Keratinocyte (primary cell): ENCODE measurements around the gene SIRT7. TPM values are rescaled to one million over a fixed set of nuclear protein-coding genes. Genes with fewer than 3 reads are reported as not detected.

Source experiments
- DNase-seq: peaks from one replicate; pipeline ENCODE4 v3.0.0-alpha.2; 2011; ENCODE audit warnings: low read depth, missing footprints, low spot score
- FAIRE-seq: peaks from 2 replicates; lab custom pipeline; 2011; peaks lifted over from hg19 to GRCh38; lab: Jason Lieb, UNC
- H2AFZ ChIP-seq: 2 replicates; pipeline ENCODE4 v1.6.0; 2012; ENCODE audit warnings: low read length, control low read depth, inconsistent platforms; ENCODE audit not compliant: control insufficient read depth
- H3K27ac ChIP-seq: 2 replicates; pipeline ENCODE4 v1.5.1; 2011; ENCODE audit warnings: low read length; ENCODE audit not compliant: control insufficient read depth, insufficient read depth
- H3K27me3 ChIP-seq: 3 replicates; pipeline ENCODE4 v1.6.0; 2011; ENCODE audit warnings: low read length; ENCODE audit not compliant: control insufficient read depth, insufficient read depth; ENCODE audit errors: extremely low read depth
- H3K36me3 ChIP-seq, 2 experiments: 2 replicates in 1 of 2; 3 replicates in 1 of 2; pipeline ENCODE4 v1.5.1; 2011; ENCODE audit warnings: low read length in 2 of 2, mild to moderate bottlenecking in 1 of 2; ENCODE audit not compliant: control insufficient read depth in 2 of 2, insufficient read depth in 2 of 2; ENCODE audit errors: extremely low read depth in 1 of 2
- H3K4me1 ChIP-seq: 3 replicates; pipeline ENCODE4 v1.5.1; 2011; ENCODE audit warnings: low read length; ENCODE audit not compliant: control insufficient read depth, insufficient read depth; ENCODE audit errors: extremely low read depth
- H3K4me2 ChIP-seq: 3 replicates; pipeline ENCODE4 v1.6.0; 2011; ENCODE audit warnings: low read depth, low read length; ENCODE audit not compliant: control insufficient read depth, insufficient read depth; ENCODE audit errors: extremely low read depth
- H3K4me3 ChIP-seq, 3 experiments: fragments of 200-600 bp in 1 of 3; sonication (generic) in 1 of 3; 2 replicates in 2 of 3; 3 replicates in 1 of 3; pipeline ENCODE4 v1.5.1; 2011 to 2016; ENCODE audit warnings: low read length in 3 of 3, mild to moderate bottlenecking in 3 of 3, control low read depth in 2 of 3, inconsistent platforms in 1 of 3, low read depth in 1 of 3, mixed read lengths in 1 of 3, mixed run types in 1 of 3, moderate library complexity in 1 of 3; ENCODE audit not compliant: control insufficient read depth in 2 of 3, insufficient read depth in 2 of 3; ENCODE audit errors: extremely low read depth in 1 of 3
- H3K79me2 ChIP-seq: 2 replicates; pipeline ENCODE4 v1.6.0; 2012; ENCODE audit warnings: low read length; ENCODE audit not compliant: control insufficient read depth, insufficient read depth
- H3K9ac ChIP-seq: 3 replicates; pipeline ENCODE4 v1.6.0; 2011; ENCODE audit warnings: low read length; ENCODE audit not compliant: control insufficient read depth, insufficient read depth; ENCODE audit errors: extremely low read depth
- H3K9me1 ChIP-seq: 3 replicates; pipeline ENCODE4 v1.6.0; 2011; ENCODE audit warnings: low read length; ENCODE audit not compliant: control insufficient read depth, insufficient read depth; ENCODE audit errors: extremely low read depth
- H3K9me3 ChIP-seq: 2 replicates; pipeline ENCODE4 v1.5.1; 2012; ENCODE audit warnings: low read depth, low read length; ENCODE audit not compliant: control insufficient read depth
- H4K20me1 ChIP-seq: 3 replicates; pipeline ENCODE4 v1.6.0; 2011; ENCODE audit warnings: low read length; ENCODE audit not compliant: control insufficient read depth, insufficient read depth; ENCODE audit errors: extremely low read depth
- CTCF ChIP-seq, 3 experiments: IDR thresholded peaks in 1 of 3; conservative IDR thresholded peaks in 1 of 3; optimal IDR thresholded peaks in 1 of 3; 2 replicates in 2 of 3; 3 replicates in 1 of 3; pipeline versions ENCODE3 to v1.5.1; 2011; ENCODE audit warnings: low read length in 3 of 3, mild to moderate bottlenecking in 3 of 3, moderate library complexity in 2 of 3, control low read depth in 1 of 3, inconsistent platforms in 1 of 3; ENCODE audit not compliant: insufficient read depth in 2 of 3; ENCODE audit errors: extremely low read depth in 1 of 3
- EZH2 ChIP-seq: IDR thresholded peaks from one replicate; pipeline ENCODE4 v1.6.1; 2012; ENCODE audit warnings: inconsistent platforms, mild to moderate bottlenecking, low read length, moderate library complexity
- dilution Hi-C: fragments of 300-500 bp; cut with MboI; formaldehyde crosslinking; loops from one replicate; pipeline ENCODE4 v1.7.0; 2020; ENCODE audit warnings: low sequenced_read_pairs; ENCODE audit not compliant: extremely low pct_ligation_motif_present
- polyA plus RNA-seq, 5 experiments: library from polyadenylated mRNA; depleted of rRNA in 3 of 5; stranded (reverse) in 3 of 5; stranded (forward) in 1 of 5; unstranded in 1 of 5; fragments of >200 nt; gene quantifications; 1 replicate in 1 of 5; 2 replicates in 3 of 5; 3 replicates in 1 of 5; pipeline versions ENCODE4 v1.2.1 to v1.2.3, GENCODE V29; 2011 to 2012; ENCODE audit warnings: missing spikeins in 2 of 5, low read depth in 1 of 5, low replicate concordance in 1 of 5

SIRT7 gene
- polyA plus RNA-seq, 1 donor (not counting 4 experiments of a cell fraction or from before 2014, with no cell fraction given), result 6.9 TPM

DNA sequence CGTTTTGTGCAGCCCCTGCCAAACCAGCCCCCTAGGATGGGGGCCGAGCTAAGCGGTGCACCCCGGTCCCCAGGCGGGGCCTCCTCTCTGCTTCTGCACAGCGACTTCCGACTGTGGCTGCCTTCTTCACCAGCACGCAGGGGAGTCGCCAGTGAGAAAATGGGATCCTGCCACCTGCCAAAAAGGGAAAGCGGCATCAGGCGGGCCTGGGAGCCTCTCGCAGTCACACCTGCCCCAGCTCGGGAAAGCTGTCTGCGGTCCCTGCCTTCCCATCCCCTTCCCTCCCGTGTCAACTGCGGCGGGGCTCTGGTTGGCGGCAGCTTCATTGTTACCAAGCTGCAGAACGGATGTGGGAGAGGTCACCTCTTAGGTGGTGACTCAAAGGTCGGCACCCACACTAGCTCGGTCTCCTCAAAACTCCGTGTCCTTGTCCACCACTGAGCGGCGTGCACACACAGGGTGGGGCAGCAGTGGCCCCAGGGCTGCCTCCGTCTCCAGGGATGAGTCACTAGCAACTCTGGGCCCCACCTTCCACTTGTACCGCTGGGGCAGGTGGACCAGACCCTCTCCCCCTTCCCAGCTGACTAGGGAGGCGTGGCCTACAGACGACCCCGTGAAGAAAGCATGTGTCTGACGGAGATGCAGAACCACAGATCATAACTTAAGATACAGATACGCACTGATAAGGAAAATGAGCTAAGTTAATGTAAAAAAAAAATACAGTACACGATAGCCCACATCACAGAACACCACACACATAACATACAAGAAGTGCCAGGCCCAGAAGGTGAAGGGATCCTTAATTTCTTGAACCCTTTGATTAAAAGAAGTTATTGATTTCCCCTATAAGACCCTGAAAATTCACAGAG is 5.3 kb downstream of the SIRT7 start:
- H3K79me2 ChIP-seq, result peaks cover 34% of the 10 kb centered on the region
- no peaks in the 10 kb centered on the region for H3K27me3 ChIP-seq
- DNase-seq (peak; percentile 91), FAIRE-seq (no peak)
- H3K4me2 ChIP-seq, result peak overlapping the region; percentile 28
- H3K4me1 ChIP-seq, result peaks cover 36% of the 10 kb centered on the region
- H2AFZ ChIP-seq, result no peak overlapping the region
- TF ChIP-seq EZH2, result no peak
- TF ChIP-seq CTCF (optimal IDR thresholded peaks at IDR 0.05 in 1 of 3, IDR thresholded peaks at IDR 0.05 in 1 of 3, conservative IDR thresholded peaks at IDR 0.05 in 1 of 3; ENCODE audit: extremely low read depth in 1 of 3, insufficient read depth in 2 of 3, low read length in 3 of 3), result peak in 1 of 3 experiments; percentile 43
- H3K27ac ChIP-seq, result peak overlapping the region; percentile 8
- no peak overlapping the region for H3K4me3 ChIP-seq
- no peaks in the 10 kb centered on the region for H3K9me3 ChIP-seq
- H3K9me1 ChIP-seq, result peaks cover 7% of the 10 kb centered on the region
- peaks cover 27 to 35% of the 10 kb centered on the region in 2 experiments for H3K36me3 ChIP-seq
- dilution Hi-C loops, result no loop called here
- H3K9ac ChIP-seq, result no peak overlapping the region
- peaks cover 7% of the 10 kb centered on the region for H4K20me1 ChIP-seq

- peaks cover 33% of the 10 kb centered on the region for H3K4me1 ChIP-seq
- peaks cover 34 to 40% of the 10 kb centered on the region in 2 experiments for H3K36me3 ChIP-seq
- DNase-seq, result no peak
- peaks cover 6% of the 10 kb centered on the region for H4K20me1 ChIP-seq
- peak overlapping the region; percentile 46 for H3K4me2 ChIP-seq
- no peaks in the 10 kb centered on the region for H3K9me3 ChIP-seq
- H3K9ac ChIP-seq, result no peak overlapping the region
- H3K27me3 ChIP-seq, result no peaks in the 10 kb centered on the region
- H3K79me2 ChIP-seq, result peaks cover 28% of the 10 kb centered on the region
- TF ChIP-seq EZH2 (no peak), CTCF (optimal IDR thresholded peaks at IDR 0.05 in 1 of 3, IDR thresholded peaks at IDR 0.05 in 1 of 3, conservative IDR thresholded peaks at IDR 0.05 in 1 of 3; ENCODE audit: extremely low read depth in 1 of 3, insufficient read depth in 2 of 3, low read length in 3 of 3) (no peak)
- H3K9me1 ChIP-seq, result peaks cover 7% of the 10 kb centered on the region
- dilution Hi-C loops, result no loop called here
- H2AFZ ChIP-seq, result no peak overlapping the region
- FAIRE-seq, result no peak
- H3K4me3 ChIP-seq, result no peak overlapping the region
- no peak overlapping the region for H3K27ac ChIP-seq
These were observed 6.0 kb downstream of the SIRT7 start for GRCh38 chr17:81911969-81912368.
